Activated naive CD4-positive, alpha-beta T cell (primary cell): Measurements from ENCODE around the gene LRP1B.

ENCODE experiments used
- DNase-seq, 4 experiments: peaks; one replicate each; lab custom pipeline; 2025; lab: John Stamatoyannopoulos, UW

The LRP1B gene

GRCh38 chr2:141766225-141766624, 364.6 kb downstream of the LRP1B start:
- no peak for DNase-seq

GRCh38 chr2:141748616-141749015, 382.2 kb downstream of the LRP1B start:
- no peak for DNase-seq

- no peak for DNase-seq
These were observed 389.2 kb downstream of the LRP1B start for GRCh38 chr2:141741652-141742051.

- DNase-seq = no peak
These were observed 393.1 kb downstream of the LRP1B start for GRCh38 chr2:141737492-141738255.

GRCh38 chr2:141736466-141736865, 394.4 kb downstream of the LRP1B start:
- DNase-seq = no peak

- DNase-seq = no peak
These were observed 401.9 kb downstream of the LRP1B start for GRCh38 chr2:141728886-141729285.

GRCh38 chr2:141728142-141728541, 402.7 kb downstream of the LRP1B start:
- no peak for DNase-seq

- DNase-seq = no peak
These were observed 406.4 kb downstream of the LRP1B start for GRCh38 chr2:141724426-141724825.

- DNase-seq = no peak
These were observed 407.0 kb downstream of the LRP1B start for GRCh38 chr2:141723814-141724213.

GRCh38 chr2:141720476-141720875, 410.3 kb downstream of the LRP1B start:
- no peak for DNase-seq

- DNase-seq = no peak
These were observed 416.3 kb downstream of the LRP1B start for GRCh38 chr2:141714496-141714895.

GRCh38 chr2:141711627-141712026, 419.2 kb downstream of the LRP1B start:
- no peak for DNase-seq

- no peak for DNase-seq
These were observed 420.1 kb downstream of the LRP1B start for GRCh38 chr2:141710589-141711239.

- no peak for DNase-seq
These were observed 421.1 kb downstream of the LRP1B start for GRCh38 chr2:141709756-141710155.

GRCh38 chr2:141707486-141707885, 423.3 kb downstream of the LRP1B start:
- DNase-seq = no peak

- no peak for DNase-seq
These were observed 426.3 kb downstream of the LRP1B start for GRCh38 chr2:141704541-141704940.

- DNase-seq = no peak
These were observed 427.3 kb downstream of the LRP1B start for GRCh38 chr2:141703501-141703900.

GRCh38 chr2:141701618-141702017, 429.2 kb downstream of the LRP1B start:
- DNase-seq = no peak

- no peak for DNase-seq
These were observed 431.2 kb downstream of the LRP1B start for GRCh38 chr2:141699573-141699972.

GRCh38 chr2:141698500-141698899, 432.3 kb downstream of the LRP1B start:
- no peak for DNase-seq

GRCh38 chr2:141697035-141697434, 433.8 kb downstream of the LRP1B start:
- DNase-seq = no peak

GRCh38 chr2:141694180-141694579, 436.6 kb downstream of the LRP1B start:
- no peak for DNase-seq

GRCh38 chr2:141692829-141693228, 438.0 kb downstream of the LRP1B start:
- no peak for DNase-seq

GRCh38 chr2:141676139-141676538, 454.7 kb downstream of the LRP1B start:
- DNase-seq = no peak
